Measurements from ENCODE around the gene TNFRSF6B. TPM values are rescaled to one million over a fixed set of nuclear protein-coding genes. Genes with fewer than 3 reads are reported as not detected.
A peak's percentile ranks its signal among the peaks of the same experiment; 100 is the strongest.

Gene TNFRSF6B
- total RNA-seq, 3 donors from 2014 or later (not counting 1 experiment from before 2014, with no cell fraction given) = not detected

DNA sequence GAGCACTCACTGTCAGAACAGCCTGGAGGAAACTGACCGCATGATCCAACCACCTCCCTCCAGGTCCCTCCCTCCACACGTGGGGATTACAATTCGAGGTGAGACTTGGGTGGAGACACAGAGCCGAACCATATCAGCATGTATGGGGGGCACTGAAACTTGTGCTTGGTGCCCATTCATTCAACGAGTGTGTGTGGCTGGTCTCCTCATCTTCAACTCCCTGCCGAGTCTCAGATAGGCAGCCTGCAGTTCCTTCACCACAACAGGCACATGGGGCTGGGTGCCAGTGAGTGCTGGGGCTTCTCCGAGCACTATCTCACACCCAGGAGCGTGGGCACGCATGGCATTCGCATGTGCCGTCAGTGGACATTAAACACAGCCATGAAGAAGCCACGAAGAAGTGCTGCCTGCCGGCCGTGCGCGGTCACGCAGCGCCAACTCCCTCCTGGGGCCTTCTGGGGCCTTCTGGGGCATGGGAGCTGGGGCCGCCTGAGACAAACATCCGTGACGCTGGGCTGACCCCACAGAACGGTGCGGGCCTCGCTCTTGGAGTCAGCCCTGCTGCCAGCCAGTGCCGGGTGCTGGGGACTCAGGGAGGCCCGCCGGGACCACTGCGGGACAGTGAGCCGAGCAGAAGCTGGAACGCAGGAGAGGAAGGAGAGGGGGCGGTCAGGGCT lies 39.1 kb upstream of the TNFRSF6B start:
- Mint-ChIP-seq H3K4me3 (peak overlapping the region; percentile 97), H3K9me3 (no peaks in the 10 kb centered on the region), H3K36me3 (no peaks in the 10 kb centered on the region), H3K27ac (peak overlapping the region; percentile 92 to 95), H3K4me1 (peaks cover 22 to 31% of the 10 kb centered on the region in 2 donors), H3K27me3 (ENCODE audit: low read depth in 2 of 2) (peaks cover 0 to 7% of the 10 kb centered on the region in 2 donors)
- intact Hi-C loops (cut with micrococcal nuclease) = loop anchor here (5.0 kb wide), 1 partner anchor 120 kb away; the partner anchor contains the start of gene PTK6
- TF ChIP-seq, protein P1, sequence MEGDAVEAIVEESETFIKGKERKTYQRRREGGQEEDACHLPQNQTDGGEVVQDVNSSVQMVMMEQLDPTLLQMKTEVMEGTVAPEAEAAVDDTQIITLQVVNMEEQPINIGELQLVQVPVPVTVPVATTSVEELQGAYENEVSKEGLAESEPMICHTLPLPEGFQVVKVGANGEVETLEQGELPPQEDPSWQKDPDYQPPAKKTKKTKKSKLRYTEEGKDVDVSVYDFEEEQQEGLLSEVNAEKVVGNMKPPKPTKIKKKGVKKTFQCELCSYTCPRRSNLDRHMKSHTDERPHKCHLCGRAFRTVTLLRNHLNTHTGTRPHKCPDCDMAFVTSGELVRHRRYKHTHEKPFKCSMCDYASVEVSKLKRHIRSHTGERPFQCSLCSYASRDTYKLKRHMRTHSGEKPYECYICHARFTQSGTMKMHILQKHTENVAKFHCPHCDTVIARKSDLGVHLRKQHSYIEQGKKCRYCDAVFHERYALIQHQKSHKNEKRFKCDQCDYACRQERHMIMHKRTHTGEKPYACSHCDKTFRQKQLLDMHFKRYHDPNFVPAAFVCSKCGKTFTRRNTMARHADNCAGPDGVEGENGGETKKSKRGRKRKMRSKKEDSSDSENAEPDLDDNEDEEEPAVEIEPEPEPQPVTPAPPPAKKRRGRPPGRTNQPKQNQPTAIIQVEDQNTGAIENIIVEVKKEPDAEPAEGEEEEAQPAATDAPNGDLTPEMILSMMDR (IDR thresholded peaks at IDR 0.05) = no peak
- WGBS (ENCODE audit: insufficient coverage) = 66% methylated on average over 31 of the region's 31 CpGs
- H3K4me1 ChIP-seq (ENCODE audit: control insufficient read depth, insufficient read depth, low read length) = peaks cover 41% of the 10 kb centered on the region
- H3K9me3 ChIP-seq (ENCODE audit: control insufficient read depth, insufficient read depth, low read length) = no peaks in the 10 kb centered on the region
- DNase-seq (peak in 1 of 2 donors; percentile 26), ATAC-seq (no peak)
- H3K27ac ChIP-seq (ENCODE audit: low read length) = no peak overlapping the region
- H3K27me3 ChIP-seq (ENCODE audit: control insufficient read depth, insufficient read depth, low read length) = peaks cover 12% of the 10 kb centered on the region
- peaks cover 3% of the 10 kb centered on the region for H3K36me3 ChIP-seq (ENCODE audit: control insufficient read depth, insufficient read depth, low read length)
- H3K4me3 ChIP-seq (ENCODE audit: low read length) = peak overlapping the region; percentile 76

DNA sequence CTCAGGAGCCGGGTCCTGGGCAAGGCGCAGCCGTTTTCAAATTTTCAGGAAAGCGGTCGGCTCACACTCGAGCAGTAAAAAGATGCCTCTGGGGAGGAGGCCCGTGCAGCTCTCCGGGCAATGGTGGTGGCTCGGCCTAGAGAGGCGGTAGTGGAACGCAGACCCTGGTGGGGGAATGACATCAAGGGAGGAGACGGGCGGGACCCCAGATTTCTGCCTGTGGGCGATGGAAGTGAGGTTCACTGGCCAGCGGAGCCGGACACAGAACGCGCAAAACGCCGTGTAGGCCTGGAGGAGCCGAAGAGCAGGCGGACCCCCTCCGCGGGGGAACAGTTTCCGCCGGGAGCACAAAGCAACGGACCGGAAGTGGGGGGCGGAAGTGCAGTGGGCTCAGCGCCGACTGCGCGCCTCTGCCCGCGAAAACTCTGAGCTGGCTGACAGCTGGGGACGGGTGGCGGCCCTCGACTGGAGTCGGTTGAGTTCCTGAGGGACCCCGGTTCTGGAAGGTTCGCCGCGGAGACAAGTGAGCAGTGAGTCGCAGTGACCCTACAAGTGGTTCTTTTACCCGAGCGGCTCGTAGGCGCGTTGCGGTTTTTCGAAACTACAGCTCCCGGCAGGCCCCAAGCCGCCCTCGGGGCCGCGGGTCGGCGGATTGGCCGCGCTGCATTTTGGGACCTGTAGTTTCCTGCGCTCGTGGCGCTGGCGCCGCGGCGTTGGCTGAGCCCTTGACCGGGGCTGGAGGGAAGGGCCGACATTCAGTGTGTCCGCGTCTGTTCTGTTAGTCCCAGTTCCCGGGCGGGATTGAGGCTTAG lies 38.3 kb upstream of the TNFRSF6B start, which contains the start of gene RTEL1:
TSS of gene RTEL1 (plus strand) at position 376 of the 812 bp plus-strand sequence. CDS start 1,091 bp downstream, outside the sequence.
- TF ChIP-seq, protein P1 (IDR thresholded peaks at IDR 0.05) = no peak
- DNase-seq = peak; percentile 92 to 94
- peak within 1 kb of the TSS; percentile 92 to 95 for H3K27ac Mint-ChIP-seq
- peaks cover 22 to 31% of the 10 kb centered on the region in 2 donors for H3K4me1 Mint-ChIP-seq
- H3K27me3 Mint-ChIP-seq (ENCODE audit: low read depth in 2 of 2) = peaks cover 0 to 7% of the 10 kb centered on the region in 2 donors
- Histone ChIP-seq H3K4me1 (ENCODE audit: control insufficient read depth, insufficient read depth, low read length) (peaks cover 36% of the 10 kb centered on the region), H3K4me3 (ENCODE audit: low read length) (peak within 1 kb of the TSS; percentile 76), H3K9me3 (ENCODE audit: control insufficient read depth, insufficient read depth, low read length) (no peaks in the 10 kb centered on the region), H3K27ac (ENCODE audit: low read length) (peak within 1 kb of the TSS; percentile 61), H3K27me3 (ENCODE audit: control insufficient read depth, insufficient read depth, low read length) (peaks cover 12% of the 10 kb centered on the region), H3K36me3 (ENCODE audit: control insufficient read depth, insufficient read depth, low read length) (peaks cover 5% of the 10 kb centered on the region)
- peak within 1 kb of the TSS; percentile 97 for H3K4me3 Mint-ChIP-seq
- intact Hi-C loops (cut with micrococcal nuclease) = loop anchor here (1.0 to 5.0 kb wide), 2 partner anchors 121 to 207 kb away; partner anchors contain the start of genes PTK6 and TPD52L2
- no peaks in the 10 kb centered on the region for H3K9me3 Mint-ChIP-seq
- WGBS (ENCODE audit: insufficient coverage) = 4% methylated on average over 73 of the region's 73 CpGs
- no peaks in the 10 kb centered on the region for H3K36me3 Mint-ChIP-seq
- peak; percentile 89 to 92 (median 89) for ATAC-seq

DNA sequence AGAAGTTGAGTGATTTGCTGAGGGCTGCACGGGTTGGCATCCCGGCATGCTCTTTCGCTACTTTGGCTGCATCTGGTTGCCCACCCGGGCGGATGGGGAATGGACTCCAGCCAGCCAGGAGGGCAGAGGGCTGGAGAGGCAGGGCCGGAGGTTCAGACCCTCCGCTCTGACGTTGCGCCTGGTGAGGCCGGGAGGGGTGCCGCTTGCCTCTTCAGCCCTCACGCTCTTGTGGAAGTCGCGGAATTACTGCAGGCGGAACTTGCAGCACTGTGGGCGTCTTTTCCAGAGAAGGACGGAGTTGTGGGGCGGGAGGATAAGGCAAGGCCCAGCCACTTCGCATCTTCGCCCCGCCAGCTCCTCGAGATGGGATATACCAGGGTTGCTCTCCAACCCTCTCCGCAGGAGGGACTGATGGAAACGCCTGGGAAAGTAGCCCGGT lies 37.7 kb upstream of the TNFRSF6B start:
- Histone ChIP-seq H3K27me3 (ENCODE audit: control insufficient read depth, insufficient read depth, low read length) (peaks cover 12% of the 10 kb centered on the region), H3K36me3 (ENCODE audit: control insufficient read depth, insufficient read depth, low read length) (peaks cover 5% of the 10 kb centered on the region), H3K9me3 (ENCODE audit: control insufficient read depth, insufficient read depth, low read length) (no peaks in the 10 kb centered on the region), H3K4me3 (ENCODE audit: low read length) (peak overlapping the region; percentile 76), H3K27ac (ENCODE audit: low read length) (peak overlapping the region; percentile 61), H3K4me1 (ENCODE audit: control insufficient read depth, insufficient read depth, low read length) (peaks cover 31% of the 10 kb centered on the region)
- ATAC-seq (peak in 1 of 3 donors; percentile 15), DNase-seq (no peak)
- H3K4me1 Mint-ChIP-seq = peaks cover 22 to 29% of the 10 kb centered on the region in 2 donors
- intact Hi-C loops (cut with micrococcal nuclease) = loop anchor here (1.0 to 5.0 kb wide), 2 partner anchors 121 to 207 kb away; partner anchors contain the start of genes PTK6 and TPD52L2
- TF ChIP-seq, protein P1 (IDR thresholded peaks at IDR 0.05) = no peak
- no peaks in the 10 kb centered on the region for H3K36me3 Mint-ChIP-seq
- H3K27ac Mint-ChIP-seq = peak overlapping the region; percentile 92 to 95
- no peaks in the 10 kb centered on the region for H3K9me3 Mint-ChIP-seq
- WGBS (ENCODE audit: insufficient coverage) = 4% methylated on average over 25 of the region's 25 CpGs
- peaks cover 0 to 6% of the 10 kb centered on the region in 2 donors for H3K27me3 Mint-ChIP-seq (ENCODE audit: low read depth in 2 of 2)
- H3K4me3 Mint-ChIP-seq = peak overlapping the region; percentile 97

Measured in natural killer cell (primary cell).